Spinal cord (tissue), 10 donors: ENCODE data around the gene MFAP3L. TPM values are rescaled to one million over a fixed set of nuclear protein-coding genes. Genes with fewer than 3 reads are reported as not detected.

Experiments used
- DNase-seq, 6 donors: peaks; one replicate each; pipeline versions ENCODE4 v3.0.0 to v3.0.0-alpha.2; 2013 to 2015; ENCODE audit warnings: low spot score in 6 of 6, low read depth in 4 of 6
- H3K27ac ChIP-seq: one replicate; pipeline ENCODE4 v1.5.1; 2013; ENCODE audit warnings: low read depth, low read length, control low read depth
- H3K27me3 ChIP-seq: one replicate; pipeline ENCODE4 v1.6.1; 2013; ENCODE audit warnings: low read length; ENCODE audit not compliant: control insufficient read depth, insufficient read depth
- H3K36me3 ChIP-seq: one replicate; pipeline ENCODE4 v1.6.1; 2013; ENCODE audit warnings: low read length; ENCODE audit not compliant: control insufficient read depth, insufficient read depth
- H3K4me1 ChIP-seq: one replicate; pipeline ENCODE4 v1.6.1; 2013; ENCODE audit warnings: low read length; ENCODE audit not compliant: control insufficient read depth, insufficient read depth
- H3K4me3 ChIP-seq: one replicate; pipeline ENCODE4 v1.5.1; 2013; ENCODE audit warnings: low read depth, low read length, control low read depth
- H3K9me3 ChIP-seq: one replicate; pipeline ENCODE4 v1.6.1; 2013; ENCODE audit warnings: low read length; ENCODE audit not compliant: control insufficient read depth, insufficient read depth
- WGBS: methylation state at CpG from one replicate; pipeline ENCODE4 v1.1.5; 2013; ENCODE audit warnings: missing lambda C conversion rate; ENCODE audit not compliant: insufficient coverage; 5-methylcytosine and 5-hydroxymethylcytosine counted together
- polyA plus RNA-seq, 2 donors: library from polyadenylated mRNA; unstranded; fragments of 120-200 nt; gene quantifications; one replicate each; pipeline ENCODE4 v1.2.1, GENCODE V29; 2013; ENCODE audit not compliant: insufficient read length in 2 of 2
- total RNA-seq, 2 donors: library from RNA; depleted of rRNA in 1 of 2; stranded (reverse); fragments of 120-200 nt in 1 of 2; fragments of >200 nt in 1 of 2; gene quantifications; one replicate each; pipeline versions ENCODE4 v1.2.3 to v1.2.4, GENCODE V29; 2013 to 2014
- donor health status: healthy.

MFAP3L gene
- total and polyA plus RNA-seq, 4 donors: 18.2 to 34.4 (median 22.8) TPM

GRCh38 chr4:170027181-170027829 lies 1.1 kb upstream of the MFAP3L start:
- Histone ChIP-seq H3K36me3 (no peaks in the 10 kb centered on the region), H3K27ac (peak overlapping the region; percentile 87), H3K4me3 (peak overlapping the region; percentile 78), H3K27me3 (no peaks in the 10 kb centered on the region), H3K4me1 (peaks cover 12% of the 10 kb centered on the region), H3K9me3 (no peaks in the 10 kb centered on the region)
- DNase-seq: peak in 5 of 6 donors; percentile 95 to 99 (median 96)
- WGBS: under 1% methylated on average over 35 of the region's 37 CpGs

- H3K4me1 ChIP-seq: peaks cover 12% of the 10 kb centered on the region
- H3K36me3 ChIP-seq: no peaks in the 10 kb centered on the region
- DNase-seq: peak in 2 of 6 donors; percentile 55 to 71
- under 1% methylated on average over 74 of the region's 74 CpGs for WGBS
- peak overlapping the region; percentile 68 for H3K4me3 ChIP-seq
- H3K27ac ChIP-seq: no peak overlapping the region
- no peaks in the 10 kb centered on the region for H3K9me3 ChIP-seq
- H3K27me3 ChIP-seq: no peaks in the 10 kb centered on the region
These were observed 507 bp downstream of the MFAP3L start for GRCh38 chr4:170025523-170026252.

- WGBS: 89% methylated on average over 1 of the region's 2 CpGs
- Histone ChIP-seq H3K4me3 (no peak overlapping the region), H3K9me3 (no peaks in the 10 kb centered on the region), H3K27me3 (no peaks in the 10 kb centered on the region), H3K4me1 (peaks cover 7% of the 10 kb centered on the region), H3K27ac (no peak overlapping the region), H3K36me3 (no peaks in the 10 kb centered on the region)
- no peak for DNase-seq
These were observed 4.0 kb downstream of the MFAP3L start for GRCh38 chr4:170022211-170022610.

GRCh38 chr4:170017252-170017651 lies 8.9 kb downstream of the MFAP3L start:
- Histone ChIP-seq H3K9me3 (no peaks in the 10 kb centered on the region), H3K36me3 (no peaks in the 10 kb centered on the region), H3K4me3 (no peak overlapping the region), H3K27ac (no peak overlapping the region), H3K4me1 (peaks cover 11% of the 10 kb centered on the region), H3K27me3 (no peaks in the 10 kb centered on the region)
- no peak for DNase-seq
- 80% methylated on average over 1 of the region's 3 CpGs for WGBS

- Histone ChIP-seq H3K27me3 (no peaks in the 10 kb centered on the region), H3K4me1 (peaks cover 11% of the 10 kb centered on the region), H3K27ac (no peak overlapping the region), H3K9me3 (no peaks in the 10 kb centered on the region), H3K4me3 (no peak overlapping the region), H3K36me3 (no peaks in the 10 kb centered on the region)
- peak in 2 of 6 donors; percentile 68 to 72 for DNase-seq
- 55% methylated on average over 1 of the region's 4 CpGs for whole genome bisulfite sequencing
These were observed 10.9 kb downstream of the MFAP3L start for GRCh38 chr4:170015285-170015684.

- Histone ChIP-seq H3K27ac (no peak overlapping the region), H3K27me3 (no peaks in the 10 kb centered on the region), H3K4me1 (peaks cover 11% of the 10 kb centered on the region), H3K36me3 (no peaks in the 10 kb centered on the region), H3K4me3 (no peak overlapping the region), H3K9me3 (no peaks in the 10 kb centered on the region)
- 38% methylated on average over 2 of the region's 6 CpGs for WGBS
- DNase-seq: peak in 2 of 6 donors; percentile 55 to 60
These were observed 11.7 kb downstream of the MFAP3L start for GRCh38 chr4:170014359-170015011.

- Histone ChIP-seq H3K4me1 (peaks cover 15% of the 10 kb centered on the region), H3K27me3 (no peaks in the 10 kb centered on the region), H3K4me3 (no peak overlapping the region), H3K27ac (no peak overlapping the region), H3K9me3 (no peaks in the 10 kb centered on the region), H3K36me3 (no peaks in the 10 kb centered on the region)
- no CpG with 5 or more reads among the region's 2 CpGs for WGBS
- no peak for DNase-seq
These were observed 13.6 kb downstream of the MFAP3L start for GRCh38 chr4:170012629-170012958.

- Histone ChIP-seq H3K27me3 (no peaks in the 10 kb centered on the region), H3K9me3 (no peaks in the 10 kb centered on the region), H3K27ac (no peak overlapping the region), H3K4me1 (peaks cover 15% of the 10 kb centered on the region), H3K4me3 (no peak overlapping the region), H3K36me3 (no peaks in the 10 kb centered on the region)
- DNase-seq: peak in 1 of 6 donors; percentile 30
- 56% methylated on average over 5 of the region's 7 CpGs for WGBS
These were observed 14.1 kb downstream of the MFAP3L start for GRCh38 chr4:170011921-170012628.

GRCh38 chr4:170009291-170009690 lies 16.9 kb downstream of the MFAP3L start:
- Histone ChIP-seq H3K27ac (no peak overlapping the region), H3K36me3 (no peaks in the 10 kb centered on the region), H3K27me3 (no peaks in the 10 kb centered on the region), H3K4me1 (peaks cover 12% of the 10 kb centered on the region), H3K4me3 (no peak overlapping the region), H3K9me3 (no peaks in the 10 kb centered on the region)
- WGBS: no CpG with 5 or more reads among the region's 4 CpGs
- no peak for DNase-seq
